Measurements from ENCODE around the gene CDH20. TPM values are rescaled to one million over a fixed set of nuclear protein-coding genes. Genes with fewer than 3 reads are reported as not detected.

Gene CDH20
- total RNA-seq, 4 donors from 2014 or later, result 1.2 to 4.1 (median 1.6) TPM

- H3K9me3 ChIP-seq, result peaks cover 6% of the 10 kb centered on the region
- no peak overlapping the region for H3K27ac ChIP-seq
- 79% methylated on average over 1 of the region's 1 CpG for WGBS
- no peaks in the 10 kb centered on the region for H3K36me3 ChIP-seq
- no peaks in the 10 kb centered on the region for H3K4me1 ChIP-seq
- TF ChIP-seq EP300 (IDR thresholded peaks at IDR 0.05) (no peak), POLR2AphosphoS5 (IDR thresholded peaks at IDR 0.05) (no peak), CTCF (IDR thresholded peaks at IDR 0.05) (no peak), POLR2A (IDR thresholded peaks at IDR 0.05) (no peak)
- no peak for DNase-seq (ENCODE audit: low spot score in 2 of 2)
- H3K4me3 ChIP-seq, result no peak overlapping the region
- no peaks in the 10 kb centered on the region for H3K27me3 ChIP-seq
Observed at GRCh38 chr18:61432590-61432989, 99.4 kb downstream of the CDH20 start.

DNA sequence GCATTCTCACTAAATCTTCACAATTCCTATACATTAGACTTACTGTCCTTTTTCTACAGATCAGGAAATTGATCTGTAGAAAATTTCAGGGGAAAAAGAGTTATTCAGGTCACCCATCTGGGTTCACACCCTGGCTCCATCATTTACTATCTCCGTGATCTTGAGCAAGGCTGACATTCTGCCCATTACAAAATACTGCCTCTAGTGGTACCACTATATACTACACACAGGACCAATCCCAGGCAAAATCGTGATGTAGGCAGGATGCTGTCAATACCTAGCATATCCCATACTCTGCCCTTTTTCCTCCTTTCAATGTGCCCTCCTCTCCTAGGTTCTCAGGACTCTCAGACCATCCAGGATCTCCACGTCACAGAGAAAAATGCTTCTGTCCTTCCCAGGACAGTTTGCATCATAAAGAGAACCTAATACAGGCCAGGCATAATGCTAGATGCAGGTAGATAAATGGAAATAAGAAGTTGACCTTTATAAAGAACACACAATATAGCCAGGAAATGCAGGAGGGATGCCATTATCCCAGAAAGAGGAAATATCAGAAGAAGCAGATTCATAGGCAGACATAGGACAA lies 101.9 kb downstream of the CDH20 start:
- H3K4me3 ChIP-seq, result no peak overlapping the region
- no peaks in the 10 kb centered on the region for H3K4me1 ChIP-seq
- peaks cover 6% of the 10 kb centered on the region for H3K9me3 ChIP-seq
- DNase-seq (ENCODE audit: low spot score in 2 of 2), result no peak
- no peaks in the 10 kb centered on the region for H3K27me3 ChIP-seq
- no peaks in the 10 kb centered on the region for H3K36me3 ChIP-seq
- H3K27ac ChIP-seq, result no peak overlapping the region
- 43% methylated on average over 3 of the region's 3 CpGs for WGBS
- TF ChIP-seq EP300 (IDR thresholded peaks at IDR 0.05) (no peak), CTCF (IDR thresholded peaks at IDR 0.05) (peak in 1 of 2 donors; percentile 9), POLR2A (IDR thresholded peaks at IDR 0.05) (no peak)

- no peak overlapping the region for H3K4me3 ChIP-seq
Observed at GRCh38 chr18:61443081-61443725, 110.0 kb downstream of the CDH20 start.

DNA sequence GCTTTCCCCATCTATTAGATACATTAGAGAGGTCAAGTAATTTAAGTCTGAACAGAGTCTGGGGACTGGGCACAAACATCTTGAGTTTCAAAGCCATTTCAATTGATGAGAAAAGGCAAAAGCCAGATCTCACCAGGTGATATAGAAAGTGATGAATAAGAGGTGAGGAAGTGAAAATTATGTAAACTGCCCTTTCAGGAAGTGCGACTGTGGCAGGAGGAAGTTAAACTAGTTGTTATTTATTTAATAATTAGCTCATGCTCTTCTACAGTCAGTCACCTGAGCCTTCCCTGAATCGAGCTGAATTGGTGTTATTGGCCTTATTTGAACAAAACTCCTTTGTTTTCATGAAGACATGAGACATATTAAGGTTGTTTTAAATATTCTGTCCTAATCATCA lies 115.1 kb downstream of the CDH20 start:
- TF ChIP-seq POLR2A (IDR thresholded peaks at IDR 0.05) (no peak), CTCF (IDR thresholded peaks at IDR 0.05) (no peak), EP300 (IDR thresholded peaks at IDR 0.05) (no peak), POLR2AphosphoS5 (IDR thresholded peaks at IDR 0.05) (no peak)
- 65% methylated on average over 2 of the region's 2 CpGs for WGBS

More at GRCh38 chr18:61443081-61443725, 110.0 kb downstream of the CDH20 start:
- Histone ChIP-seq H3K4me1 (no peaks in the 10 kb centered on the region), H3K27me3 (no peaks in the 10 kb centered on the region), H3K36me3 (no peaks in the 10 kb centered on the region), H3K9me3 (no peaks in the 10 kb centered on the region), H3K27ac (no peak overlapping the region)
- WGBS, result 79% methylated on average over 5 of the region's 5 CpGs
- TF ChIP-seq POLR2AphosphoS5 (IDR thresholded peaks at IDR 0.05), result no peak
- no peak for TF ChIP-seq POLR2A (IDR thresholded peaks at IDR 0.05)
- DNase-seq (ENCODE audit: low spot score in 2 of 2), result no peak

GRCh38 chr18:61459896-61460648 lies 126.8 kb downstream of the CDH20 start:
- H3K36me3 ChIP-seq, result no peaks in the 10 kb centered on the region
- no peak for DNase-seq (ENCODE audit: low spot score in 2 of 2)
- no peaks in the 10 kb centered on the region for H3K27me3 ChIP-seq
- no peak overlapping the region for H3K27ac ChIP-seq
- no peak overlapping the region for H3K4me3 ChIP-seq
- TF ChIP-seq POLR2AphosphoS5 (IDR thresholded peaks at IDR 0.05), result no peak
- no peak for TF ChIP-seq EP300 (IDR thresholded peaks at IDR 0.05)
- no peak for TF ChIP-seq CTCF (IDR thresholded peaks at IDR 0.05)
- TF ChIP-seq POLR2A (IDR thresholded peaks at IDR 0.05), result no peak
- no peaks in the 10 kb centered on the region for H3K4me1 ChIP-seq
- 73% methylated on average over 4 of the region's 4 CpGs for WGBS
- no peaks in the 10 kb centered on the region for H3K9me3 ChIP-seq

More for the DNA sequence above, 115.1 kb downstream of the CDH20 start:
- no peak overlapping the region for H3K4me3 ChIP-seq
- no peaks in the 10 kb centered on the region for H3K4me1 ChIP-seq
- no peaks in the 10 kb centered on the region for H3K9me3 ChIP-seq
- no peak overlapping the region for H3K27ac ChIP-seq
- no peaks in the 10 kb centered on the region for H3K27me3 ChIP-seq
- no peak for DNase-seq (ENCODE audit: low spot score in 2 of 2)
- H3K36me3 ChIP-seq, result no peaks in the 10 kb centered on the region

Data from suprapubic skin (tissue), 4 donors.